ENCODE measurements around the gene TMEM213.

Gene TMEM213

GRCh38 chr7:138871065-138871813 is 73.4 kb downstream of the TMEM213 start:
- Histone ChIP-seq H3K27me3 (replicated peaks; ENCODE audit: control insufficient read depth, insufficient read depth, low read length) (no peaks in the 10 kb centered on the region), H3K36me3 (ENCODE audit: control insufficient read depth, insufficient read depth, low read length) (no peaks in the 10 kb centered on the region; the same call in 1 of the 2 replicates), H3K4me3 (replicated peaks; ENCODE audit: low read depth, low read length) (no peak overlapping the region)
- no peak for TF ChIP-seq CTCF (IDR thresholded peaks at IDR 0.05; ENCODE audit: insufficient read depth, low read length, poor library complexity, severe bottlenecking)
- DNase-seq (ENCODE audit: extremely low read depth, insufficient read length), result no peak

GRCh38 chr7:138871814-138872090 is 74.0 kb downstream of the TMEM213 start:
- Histone ChIP-seq H3K36me3 (ENCODE audit: control insufficient read depth, insufficient read depth, low read length) (no peaks in the 10 kb centered on the region; the same call in 1 of the 2 replicates), H3K27me3 (replicated peaks; ENCODE audit: control insufficient read depth, insufficient read depth, low read length) (no peaks in the 10 kb centered on the region), H3K4me3 (replicated peaks; ENCODE audit: low read depth, low read length) (no peak overlapping the region)
- TF ChIP-seq CTCF (IDR thresholded peaks at IDR 0.05; ENCODE audit: insufficient read depth, low read length, poor library complexity, severe bottlenecking), result no peak
- DNase-seq (ENCODE audit: extremely low read depth, insufficient read length), result no peak

- Histone ChIP-seq H3K36me3 (ENCODE audit: control insufficient read depth, insufficient read depth, low read length) (no peaks in the 10 kb centered on the region; the same call in 1 of the 2 replicates), H3K27me3 (replicated peaks; ENCODE audit: control insufficient read depth, insufficient read depth, low read length) (no peaks in the 10 kb centered on the region), H3K4me3 (replicated peaks; ENCODE audit: low read depth, low read length) (no peak overlapping the region)
- no peak for TF ChIP-seq CTCF (IDR thresholded peaks at IDR 0.05; ENCODE audit: insufficient read depth, low read length, poor library complexity, severe bottlenecking)
- DNase-seq (ENCODE audit: extremely low read depth, insufficient read length), result no peak
These were observed 74.8 kb downstream of the TMEM213 start for GRCh38 chr7:138872576-138872975.

GRCh38 chr7:138873220-138873892 is 75.6 kb downstream of the TMEM213 start:
- Histone ChIP-seq H3K27me3 (replicated peaks; ENCODE audit: control insufficient read depth, insufficient read depth, low read length) (no peaks in the 10 kb centered on the region), H3K4me3 (replicated peaks; ENCODE audit: low read depth, low read length) (no peak overlapping the region), H3K36me3 (ENCODE audit: control insufficient read depth, insufficient read depth, low read length) (no peaks in the 10 kb centered on the region; the same call in 1 of the 2 replicates)
- DNase-seq (ENCODE audit: extremely low read depth, insufficient read length), result no peak
- TF ChIP-seq CTCF (IDR thresholded peaks at IDR 0.05; ENCODE audit: insufficient read depth, low read length, poor library complexity, severe bottlenecking), result no peak

GRCh38 chr7:138875794-138876193 is 78.0 kb downstream of the TMEM213 start:
- Histone ChIP-seq H3K4me3 (replicated peaks; ENCODE audit: low read depth, low read length) (no peak overlapping the region), H3K27me3 (replicated peaks; ENCODE audit: control insufficient read depth, insufficient read depth, low read length) (no peaks in the 10 kb centered on the region), H3K36me3 (ENCODE audit: control insufficient read depth, insufficient read depth, low read length) (no peaks in the 10 kb centered on the region)
- DNase-seq (ENCODE audit: extremely low read depth, insufficient read length), result no peak
- no peak for TF ChIP-seq CTCF (IDR thresholded peaks at IDR 0.05; ENCODE audit: insufficient read depth, low read length, poor library complexity, severe bottlenecking)

All from GM06990 (cell line).